Esophagus squamous epithelium (tissue), 4 donors: ENCODE measurements around the gene SLC16A1.

Source experiments
- CTCF ChIP-seq, 6 experiments: fragments of 450-650 bp in 4 of 6; fragments of 200-600 bp in 2 of 6; sonication (generic) in 2 of 6; IDR thresholded peaks; one replicate each; pipeline ENCODE4 v1.5.1; 2016 to 2019; ENCODE audit warnings: antibody characterized with exemption in 6 of 6, mild to moderate bottlenecking in 4 of 6, moderate library complexity in 4 of 6
- POLR2A ChIP-seq, 4 donors: fragments of 450-650 bp; IDR thresholded peaks; one replicate each; pipeline ENCODE4 v1.6.1; 2017; ENCODE audit warnings: antibody characterized with exemption in 4 of 4, mild to moderate bottlenecking in 4 of 4, moderate library complexity in 3 of 4

GRCh38 chr1:112888630-112889029, 67.4 kb downstream of the SLC16A1 start:
- no peak for TF ChIP-seq CTCF (IDR thresholded peaks at IDR 0.05)
- no peak for TF ChIP-seq POLR2A (IDR thresholded peaks at IDR 0.05)
